Right lobe of liver (tissue), 4 donors: ENCODE measurements around the gene ROPN1B.

Experiments used
- POLR2A ChIP-seq: fragments of 450-650 bp; IDR thresholded peaks from one replicate; pipeline ENCODE4 v1.6.1; 2017; ENCODE audit warnings: antibody characterized with exemption, mild to moderate bottlenecking
- TF ChIP-seq, protein P1 (sequence below), 4 donors: fragments of 200-600 bp in 3 of 4; fragments of 450-650 bp in 1 of 4; IDR thresholded peaks; one replicate each; pipeline versions ENCODE4 v1.5.1 to v1.8.0; 2016 to 2022; ENCODE audit warnings: antibody characterized with exemption in 4 of 4, mild to moderate bottlenecking in 2 of 4
- donor health status: DM: no; HTN: no; CAD: no.
- donor health status: DM: no; HTN: no; CAD: no.
- donor health status: DM: no; HTN: yes; CAD: no.

- no peak for TF ChIP-seq POLR2A
- TF ChIP-seq, protein P1, sequence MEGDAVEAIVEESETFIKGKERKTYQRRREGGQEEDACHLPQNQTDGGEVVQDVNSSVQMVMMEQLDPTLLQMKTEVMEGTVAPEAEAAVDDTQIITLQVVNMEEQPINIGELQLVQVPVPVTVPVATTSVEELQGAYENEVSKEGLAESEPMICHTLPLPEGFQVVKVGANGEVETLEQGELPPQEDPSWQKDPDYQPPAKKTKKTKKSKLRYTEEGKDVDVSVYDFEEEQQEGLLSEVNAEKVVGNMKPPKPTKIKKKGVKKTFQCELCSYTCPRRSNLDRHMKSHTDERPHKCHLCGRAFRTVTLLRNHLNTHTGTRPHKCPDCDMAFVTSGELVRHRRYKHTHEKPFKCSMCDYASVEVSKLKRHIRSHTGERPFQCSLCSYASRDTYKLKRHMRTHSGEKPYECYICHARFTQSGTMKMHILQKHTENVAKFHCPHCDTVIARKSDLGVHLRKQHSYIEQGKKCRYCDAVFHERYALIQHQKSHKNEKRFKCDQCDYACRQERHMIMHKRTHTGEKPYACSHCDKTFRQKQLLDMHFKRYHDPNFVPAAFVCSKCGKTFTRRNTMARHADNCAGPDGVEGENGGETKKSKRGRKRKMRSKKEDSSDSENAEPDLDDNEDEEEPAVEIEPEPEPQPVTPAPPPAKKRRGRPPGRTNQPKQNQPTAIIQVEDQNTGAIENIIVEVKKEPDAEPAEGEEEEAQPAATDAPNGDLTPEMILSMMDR (IDR thresholded peaks at IDR 0.05), result no peak
Observed at GRCh38 chr3:126018545-126018944, 49.6 kb downstream of the ROPN1B start.
